Uterus (tissue), 4 donors: ENCODE results near the gene NCLN. TPM values are rescaled to one million over a fixed set of nuclear protein-coding genes. Genes with fewer than 3 reads are reported as not detected.

Source experiments
- DNase-seq, 2 donors: peaks; one replicate each; pipeline ENCODE4 v3.0.0-alpha.2; 2019 to 2020
- H3K27ac ChIP-seq, 2 donors: fragments of 200-600 bp; sonication (generic); 1 replicate in 1 of 2; 2 replicates in 1 of 2; pipeline ENCODE4 v1.5.1; 2016 to 2018
- H3K27me3 ChIP-seq, 2 donors: fragments of 200-600 bp; sonication (generic); one replicate each; pipeline ENCODE4 v1.5.1; 2018 to 2019; ENCODE audit warnings: control low read depth in 1 of 2
- H3K36me3 ChIP-seq, 2 donors: fragments of 200-600 bp; sonication (generic); one replicate each; pipeline ENCODE4 v1.5.1; 2019; ENCODE audit warnings: control low read depth in 1 of 2
- H3K4me1 ChIP-seq, 2 donors: fragments of 200-600 bp; sonication (generic); one replicate each; pipeline ENCODE4 v1.5.1; 2018 to 2019; ENCODE audit warnings: control low read depth in 1 of 2
- H3K4me3 ChIP-seq, 2 donors: fragments of 200-600 bp; sonication (generic); 1 replicate in 1 of 2; 2 replicates in 1 of 2; pipeline ENCODE4 v1.5.1; 2018 to 2019; ENCODE audit warnings: mild to moderate bottlenecking in 1 of 2
- H3K9me3 ChIP-seq, 2 donors: fragments of 200-600 bp; sonication (generic); one replicate each; pipeline ENCODE4 v1.5.1; 2019; ENCODE audit warnings: control low read depth in 1 of 2
- POLR2A ChIP-seq, 2 donors: fragments of 450-650 bp; IDR thresholded peaks; one replicate each; pipeline ENCODE4 v1.6.1; 2016; ENCODE audit warnings: antibody characterized with exemption in 2 of 2, mild to moderate bottlenecking in 1 of 2, moderate library complexity in 1 of 2
- intact Hi-C: fragments of 100-400 bp; cut with DNase I; formaldehyde crosslinking; loops from one replicate; pipeline ENCODE4 v1.15.1; 2023; ENCODE audit warnings: low total_unique reads
- total RNA-seq, 4 donors: library from RNA; depleted of rRNA in 3 of 4; stranded (reverse); fragments of >200 nt in 3 of 4; gene quantifications; one replicate each; pipeline versions ENCODE4 v1.1.0 to v1.2.4, GENCODE V29; 2014 to 2023
- TF ChIP-seq, protein P1 (sequence below), 4 experiments: fragments of 200-600 bp in 2 of 4; fragments of 450-650 bp in 2 of 4; sonication (generic) in 2 of 4; IDR thresholded peaks; one replicate each; pipeline ENCODE4 v1.5.1; 2016 to 2019; ENCODE audit warnings: antibody characterized with exemption in 4 of 4, mild to moderate bottlenecking in 2 of 4, moderate library complexity in 1 of 4
- donor health status: DM: yes; HTN: yes; CAD: no.

Gene NCLN
- total RNA-seq, 4 donors from 2014 or later: 19.2 to 37.3 (median 28.2) TPM

DNA sequence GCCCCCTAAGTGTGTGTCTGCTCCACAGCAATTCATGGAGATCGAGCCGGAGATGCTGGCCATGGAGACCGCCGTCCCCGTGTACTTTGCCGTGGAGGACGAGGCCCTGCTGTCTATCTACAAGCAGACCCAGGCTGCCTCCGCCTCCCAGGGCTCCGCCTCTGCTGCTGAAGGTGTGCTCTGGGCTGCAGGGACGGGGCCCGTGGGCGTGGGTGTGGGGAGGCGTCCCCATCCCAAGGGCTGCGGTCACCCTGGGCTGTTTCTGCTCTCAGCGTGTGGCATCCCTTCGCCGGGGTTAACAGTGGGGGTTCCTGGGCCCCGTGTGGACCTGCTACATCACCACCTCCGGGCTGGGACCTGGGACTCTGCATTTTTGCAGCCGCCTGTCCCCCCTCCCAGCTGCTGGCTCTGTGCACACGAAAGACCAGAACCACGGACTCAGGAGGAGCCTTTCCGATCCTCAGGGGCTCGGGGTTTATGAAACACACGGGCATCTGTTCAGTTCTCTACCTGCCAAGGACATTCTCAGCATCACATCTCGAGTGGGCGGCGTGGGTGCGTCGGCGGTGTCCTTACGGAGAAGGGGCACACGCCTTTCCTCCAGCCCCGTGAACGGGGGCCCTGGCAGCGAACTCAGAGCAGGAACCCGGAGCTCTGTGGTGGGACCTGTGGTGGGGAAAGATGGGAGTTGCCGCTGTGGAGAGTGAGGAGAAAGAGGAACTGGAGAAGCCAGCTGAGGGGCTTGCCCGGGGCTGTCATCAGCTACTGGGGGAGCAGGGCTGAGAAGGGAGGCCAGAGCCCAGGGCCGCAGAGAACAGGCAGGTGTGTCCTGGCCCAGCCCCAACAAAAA lies 7.8 kb downstream of the NCLN start:
- no peaks in the 10 kb centered on the region for H3K4me1 ChIP-seq
- H3K27me3 ChIP-seq: no peaks in the 10 kb centered on the region
- no peak overlapping the region for H3K27ac ChIP-seq
- no peaks in the 10 kb centered on the region for H3K9me3 ChIP-seq
- TF ChIP-seq, protein P1, sequence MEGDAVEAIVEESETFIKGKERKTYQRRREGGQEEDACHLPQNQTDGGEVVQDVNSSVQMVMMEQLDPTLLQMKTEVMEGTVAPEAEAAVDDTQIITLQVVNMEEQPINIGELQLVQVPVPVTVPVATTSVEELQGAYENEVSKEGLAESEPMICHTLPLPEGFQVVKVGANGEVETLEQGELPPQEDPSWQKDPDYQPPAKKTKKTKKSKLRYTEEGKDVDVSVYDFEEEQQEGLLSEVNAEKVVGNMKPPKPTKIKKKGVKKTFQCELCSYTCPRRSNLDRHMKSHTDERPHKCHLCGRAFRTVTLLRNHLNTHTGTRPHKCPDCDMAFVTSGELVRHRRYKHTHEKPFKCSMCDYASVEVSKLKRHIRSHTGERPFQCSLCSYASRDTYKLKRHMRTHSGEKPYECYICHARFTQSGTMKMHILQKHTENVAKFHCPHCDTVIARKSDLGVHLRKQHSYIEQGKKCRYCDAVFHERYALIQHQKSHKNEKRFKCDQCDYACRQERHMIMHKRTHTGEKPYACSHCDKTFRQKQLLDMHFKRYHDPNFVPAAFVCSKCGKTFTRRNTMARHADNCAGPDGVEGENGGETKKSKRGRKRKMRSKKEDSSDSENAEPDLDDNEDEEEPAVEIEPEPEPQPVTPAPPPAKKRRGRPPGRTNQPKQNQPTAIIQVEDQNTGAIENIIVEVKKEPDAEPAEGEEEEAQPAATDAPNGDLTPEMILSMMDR (IDR thresholded peaks at IDR 0.05): no peak
- TF ChIP-seq POLR2A (IDR thresholded peaks at IDR 0.05): no peak
- intact Hi-C loops: no loop called here
- DNase-seq: no peak
- H3K36me3 ChIP-seq: no peaks in the 10 kb centered on the region
- no peak overlapping the region for H3K4me3 ChIP-seq

DNA sequence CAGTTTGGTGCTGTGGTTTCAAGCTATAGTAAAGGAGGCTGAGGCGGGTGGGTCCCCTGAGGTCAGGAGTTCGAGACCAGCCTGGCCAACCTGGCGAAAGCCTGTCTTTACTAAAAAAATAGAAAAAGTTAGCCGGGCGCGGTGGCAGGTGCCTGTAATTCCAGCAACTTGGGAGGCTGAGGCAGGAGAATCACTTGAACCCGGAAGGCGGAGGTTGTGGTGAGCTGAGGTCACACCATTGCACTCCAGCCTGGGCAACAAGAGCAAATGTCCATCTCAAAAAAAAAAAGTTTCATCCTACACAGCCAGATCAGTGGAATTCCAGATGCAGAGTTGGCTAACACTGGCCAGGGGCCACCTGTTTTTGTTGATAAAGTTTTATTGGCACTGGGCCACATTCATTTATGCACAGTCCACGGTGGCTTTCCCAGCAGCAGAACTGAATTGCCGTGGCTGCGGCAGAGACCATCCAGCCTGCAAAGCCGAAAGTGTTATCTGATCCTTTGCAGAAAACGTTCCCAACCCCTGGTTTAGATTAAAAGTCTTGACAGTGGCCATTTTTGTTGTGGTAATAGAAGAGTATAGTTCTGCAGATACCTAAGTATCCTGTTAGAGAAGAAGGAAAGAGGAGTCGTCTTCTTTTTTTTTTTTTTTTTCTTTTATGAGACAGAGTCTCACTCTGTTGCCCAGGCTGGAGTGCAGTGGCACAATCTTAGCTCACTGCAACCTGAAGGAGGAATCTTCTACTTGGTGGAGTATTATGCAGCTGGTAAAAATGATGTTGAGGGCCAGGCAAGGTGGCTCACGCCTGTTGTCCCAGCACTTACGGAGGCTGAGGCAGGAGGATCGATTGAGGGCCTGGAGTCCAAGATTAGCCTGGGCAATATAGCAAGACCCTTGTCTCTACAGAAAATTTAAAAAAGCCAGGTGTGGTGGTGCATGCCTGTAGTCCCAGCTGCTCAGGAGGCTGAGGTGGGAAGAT lies 8.7 kb downstream of the NCLN start:
- no peak overlapping the region for H3K27ac ChIP-seq
- H3K27me3 ChIP-seq: no peaks in the 10 kb centered on the region
- H3K9me3 ChIP-seq: no peaks in the 10 kb centered on the region
- H3K36me3 ChIP-seq: no peaks in the 10 kb centered on the region
- no peak overlapping the region for H3K4me3 ChIP-seq
- no peaks in the 10 kb centered on the region for H3K4me1 ChIP-seq
- no peak for TF ChIP-seq POLR2A (IDR thresholded peaks at IDR 0.05)
- TF ChIP-seq, protein P1 (IDR thresholded peaks at IDR 0.05): no peak
- intact Hi-C loops: no loop called here
- no peak for DNase-seq

DNA sequence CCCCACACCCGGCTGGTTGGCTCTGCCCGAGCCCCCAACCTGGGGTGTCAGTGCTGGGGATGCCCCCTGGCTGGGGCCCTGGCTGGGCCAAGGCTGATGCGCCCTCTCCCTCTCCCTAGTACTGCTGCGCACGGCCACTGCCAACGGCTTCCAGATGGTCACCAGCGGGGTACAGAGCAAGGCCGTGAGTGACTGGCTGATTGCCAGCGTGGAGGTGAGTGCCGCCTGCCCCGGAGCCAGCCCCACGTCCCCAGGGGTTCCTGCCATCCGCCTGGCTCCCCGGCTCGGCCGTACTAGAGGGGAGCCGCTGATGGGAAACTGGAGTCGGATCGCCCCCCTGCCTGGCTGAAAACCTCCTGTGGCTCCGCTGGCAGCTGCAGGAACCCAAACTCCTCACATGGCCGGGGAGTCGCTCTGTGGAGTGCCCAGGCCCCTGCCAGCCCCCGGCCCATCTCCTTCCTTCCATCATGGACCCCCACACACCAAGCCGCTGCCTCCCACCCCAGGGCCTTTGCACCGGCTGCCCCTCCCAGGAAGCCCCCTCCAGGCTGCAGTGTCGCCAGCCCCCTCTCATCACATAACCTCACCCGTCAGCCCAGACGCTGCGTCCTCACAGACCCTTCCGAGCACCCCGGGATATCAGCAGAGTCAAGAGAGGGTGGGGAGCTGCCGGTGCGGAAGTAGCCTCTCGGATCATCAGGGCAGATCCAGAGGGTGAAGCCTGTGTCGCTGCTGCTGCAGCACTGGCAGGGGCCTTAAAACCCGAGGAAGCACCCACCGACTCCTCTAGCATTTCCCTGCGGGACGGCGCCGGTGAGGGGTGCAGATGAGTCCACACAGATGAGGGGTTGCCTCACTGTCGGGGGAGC lies 10.6 kb downstream of the NCLN start:
- Histone ChIP-seq H3K4me1 (no peaks in the 10 kb centered on the region), H3K4me3 (no peak overlapping the region), H3K36me3 (no peaks in the 10 kb centered on the region), H3K27me3 (no peaks in the 10 kb centered on the region), H3K9me3 (no peaks in the 10 kb centered on the region), H3K27ac (no peak overlapping the region)
- TF ChIP-seq, protein P1 (IDR thresholded peaks at IDR 0.05): no peak
- TF ChIP-seq POLR2A (IDR thresholded peaks at IDR 0.05): no peak
- DNase-seq: no peak
- intact Hi-C loops: no loop called here

DNA sequence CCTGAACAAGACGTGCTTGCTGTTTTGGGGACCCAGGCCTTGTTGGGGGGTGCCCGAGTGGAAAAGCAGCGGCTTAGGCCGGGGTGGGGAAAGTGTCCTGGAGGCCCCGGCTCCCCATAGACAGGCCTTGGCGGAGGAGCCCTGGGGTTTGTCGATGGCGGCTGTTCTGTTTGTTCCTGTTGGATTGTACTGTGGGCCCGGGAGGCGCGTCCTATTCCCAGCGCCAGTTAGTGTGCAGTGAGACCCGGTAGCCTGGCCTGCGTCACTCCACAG lies 11.1 kb downstream of the NCLN start:
- Histone ChIP-seq H3K4me3 (no peak overlapping the region), H3K36me3 (no peaks in the 10 kb centered on the region), H3K4me1 (no peaks in the 10 kb centered on the region), H3K27me3 (no peaks in the 10 kb centered on the region), H3K9me3 (no peaks in the 10 kb centered on the region), H3K27ac (no peak overlapping the region)
- intact Hi-C loops: no loop called here
- TF ChIP-seq, protein P1 (IDR thresholded peaks at IDR 0.05): no peak
- no peak for TF ChIP-seq POLR2A (IDR thresholded peaks at IDR 0.05)
- no peak for DNase-seq
